GM12873 (cell line): Measurements from ENCODE around the gene MSL3.

Source experiments
- CTCF ChIP-seq: IDR thresholded peaks from 2 replicates; pipeline ENCODE4 v1.5.1; 2012; ENCODE audit warnings: low read depth, mild to moderate bottlenecking, moderate library complexity, low read length, control low read depth; ENCODE audit not compliant: insufficient read depth; ENCODE audit errors: missing control alignments

MSL3 gene

GRCh38 chrX:11757719-11758399 is at the start of gene MSL3:
Gene MSL3 (plus strand): TSS chrX:11758237. CDS start chrX:11758264, 27 bp downstream.
- TF ChIP-seq CTCF = no peak

DNA sequence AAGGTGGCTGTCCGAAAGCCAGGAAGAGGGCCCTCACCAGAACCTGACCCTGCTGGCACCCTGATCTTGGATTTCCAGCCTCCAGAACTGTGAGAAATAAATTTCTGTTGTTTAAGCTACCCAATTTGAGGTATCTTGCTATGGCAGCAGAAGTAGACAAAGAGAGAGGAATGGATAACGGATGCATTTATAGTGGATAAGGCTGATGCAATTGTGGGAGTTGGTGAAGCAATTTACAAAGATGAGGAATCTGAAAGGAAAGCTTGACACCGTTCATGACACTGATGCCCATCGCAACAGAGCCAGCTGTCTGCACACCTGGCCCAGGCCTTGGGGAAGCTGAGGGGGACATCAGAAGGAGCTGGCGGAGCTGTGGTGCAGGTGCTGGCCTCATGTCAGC is 35.7 kb upstream of the MSL3 start:
- no peak for TF ChIP-seq CTCF

DNA sequence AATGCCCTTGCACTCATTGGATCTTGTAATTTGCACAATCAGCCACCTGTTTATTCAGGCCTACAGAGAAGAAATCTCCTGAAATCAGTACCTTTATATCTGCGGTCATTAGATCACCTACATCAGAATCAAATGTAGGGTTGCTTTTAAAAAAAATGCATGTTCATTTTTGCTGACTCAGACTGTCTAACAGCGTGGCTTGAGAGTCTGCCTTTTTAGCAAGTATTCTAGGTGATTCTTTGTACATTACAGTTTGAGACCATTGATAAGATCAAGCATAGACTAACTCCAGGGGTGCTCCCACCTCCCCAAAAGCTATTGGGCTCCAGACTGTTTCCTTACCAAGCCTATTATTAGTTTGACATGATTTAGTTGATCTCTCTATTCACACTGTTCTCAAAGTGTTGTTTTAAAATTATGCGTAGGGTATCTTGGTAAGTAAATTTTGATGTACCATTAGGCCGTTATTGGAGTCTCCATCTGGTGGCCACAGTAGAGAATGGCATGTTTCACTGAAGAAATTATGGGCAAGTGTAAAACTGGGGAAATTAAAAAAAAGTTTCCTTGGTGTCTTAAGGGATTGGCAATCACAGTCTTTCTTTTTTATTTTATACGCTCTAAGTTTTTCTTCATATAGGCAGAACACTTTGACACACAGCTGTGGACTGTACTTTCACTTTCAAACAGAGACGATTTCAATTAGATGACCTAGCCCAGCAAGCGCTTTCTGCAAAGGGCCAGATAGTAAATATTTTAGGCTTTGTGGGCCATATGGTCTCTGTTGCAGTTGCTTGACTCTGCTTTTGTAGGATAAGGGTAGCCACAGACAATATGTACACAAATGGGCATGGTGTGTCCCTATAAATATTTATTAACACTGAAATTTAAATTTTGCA is 33.7 kb upstream of the MSL3 start:
- TF ChIP-seq CTCF = peak; percentile 73

DNA sequence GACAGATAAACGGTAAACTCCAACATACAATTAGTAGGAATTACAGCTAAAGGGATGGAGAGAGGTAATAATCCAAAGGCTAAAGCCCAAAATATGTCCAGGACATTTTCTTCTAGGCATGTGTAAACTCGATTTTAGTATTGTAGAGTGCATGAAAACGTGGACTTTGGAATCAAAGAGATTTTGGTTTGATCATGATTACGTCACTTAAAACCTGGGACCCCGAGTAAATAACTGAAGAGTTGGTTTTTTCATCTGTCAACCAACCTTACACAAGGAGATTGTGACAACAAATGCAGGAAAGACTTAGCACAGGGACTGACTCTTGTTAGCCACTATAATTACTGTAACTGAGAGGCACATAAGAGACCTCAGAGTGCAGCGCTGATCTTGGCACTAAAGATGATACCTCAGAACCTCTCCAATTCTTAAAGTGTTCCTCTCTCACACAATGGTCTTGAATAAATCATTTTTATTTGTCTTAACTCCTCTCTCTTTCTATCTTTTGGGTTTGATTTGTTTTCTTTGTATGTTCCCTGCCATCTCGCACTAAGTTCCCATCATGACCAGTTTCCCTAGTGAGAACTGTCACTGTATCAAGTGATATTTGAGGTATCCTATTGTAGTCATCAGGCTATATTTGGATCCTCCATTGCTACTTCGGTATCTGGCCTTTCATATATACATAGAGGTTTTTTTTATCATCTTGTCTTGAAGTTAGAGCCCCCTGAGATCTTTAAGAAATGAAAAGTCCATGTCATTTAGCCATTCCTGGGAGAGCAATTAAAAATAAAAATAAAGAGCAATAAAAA is 32.2 kb upstream of the MSL3 start:
- no peak for TF ChIP-seq CTCF

DNA sequence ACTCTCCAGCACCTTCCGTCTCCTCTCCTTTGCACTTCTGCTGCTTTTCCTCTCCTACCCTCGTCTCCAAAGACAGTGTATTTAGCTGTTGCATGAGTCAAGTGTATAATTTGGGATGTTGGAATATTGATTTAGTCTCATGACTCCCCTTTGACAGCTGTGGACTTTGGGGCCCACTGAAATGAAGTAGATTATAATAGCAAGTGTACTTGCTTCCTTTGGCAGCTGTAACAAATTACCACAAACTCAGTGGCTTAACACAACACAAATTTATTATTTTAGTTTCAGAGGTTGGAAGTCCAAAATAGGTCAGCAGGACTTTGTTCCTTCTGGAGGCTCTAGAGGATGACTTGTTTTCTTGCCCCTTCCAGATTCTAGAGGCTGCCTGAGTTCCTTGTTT is 29.5 kb upstream of the MSL3 start:
- TF ChIP-seq CTCF = no peak

GRCh38 chrX:11733614-11734013 is 24.4 kb upstream of the MSL3 start:
- TF ChIP-seq CTCF = no peak

GRCh38 chrX:11739776-11740175 is 18.3 kb upstream of the MSL3 start:
- TF ChIP-seq CTCF = no peak
